Measurements from ENCODE around the gene TM7SF2.

GRCh38 chr11:65150509-65151299 is 39.0 kb downstream of the TM7SF2 start:
- TF ChIP-seq CTCF (IDR thresholded peaks at IDR 0.05) = no peak
- no peak for TF ChIP-seq POLR2A (IDR thresholded peaks at IDR 0.05)
